HG03457 (cell line): Measurements from ENCODE around the gene FER.
"Not testable (repeated sequence)": the region's sequence is repeated elsewhere in the genome, so short reads cannot be mapped to it uniquely, and the experiment has no call there.

Experiments
- ATAC-seq: cut with Tn5 transposase; IDR thresholded peaks from one replicate; pipeline ENCODE4 v1.9.1; 2021; ENCODE audit warnings: moderate number of reproducible peaks; ENCODE audit not compliant: unreplicated experiment

FER gene

DNA sequence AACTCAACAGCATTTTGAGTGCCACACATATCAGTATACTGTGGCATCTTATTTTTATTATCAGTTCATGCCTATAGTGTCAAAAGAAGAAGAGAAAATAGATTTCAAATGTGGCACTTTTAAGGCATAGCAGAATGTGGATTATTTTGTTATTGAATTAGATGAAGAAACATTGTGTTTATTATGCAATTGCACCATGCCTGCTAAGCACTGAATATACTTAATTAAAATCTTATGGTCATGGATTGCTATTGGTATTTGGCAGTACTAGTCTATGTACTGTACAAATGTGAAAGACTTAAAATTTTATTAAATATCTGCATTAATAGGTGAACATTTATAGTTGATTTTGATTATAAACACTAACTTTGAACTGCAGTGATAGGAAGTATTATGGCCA lies 128.8 kb downstream of the FER start:
- no peak for ATAC-seq

DNA sequence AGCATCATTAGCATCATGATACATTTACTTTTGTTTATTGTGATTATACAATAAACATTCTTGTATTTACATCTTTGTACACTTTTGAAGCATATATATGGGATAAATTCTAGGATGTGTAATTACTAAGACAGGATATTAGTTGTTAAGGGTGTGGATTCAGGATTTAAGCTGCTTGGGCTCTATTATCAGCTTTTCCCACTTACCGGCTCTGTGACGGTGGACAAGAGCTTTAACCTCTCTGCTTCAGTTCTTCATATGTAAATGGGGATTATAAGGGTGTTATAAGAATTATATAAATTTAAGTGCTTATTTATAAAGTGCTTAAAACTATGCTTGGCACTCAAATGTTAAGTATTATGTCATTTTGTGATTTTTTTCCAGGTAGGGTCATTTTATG lies 131.1 kb downstream of the FER start:
- no peak for ATAC-seq

DNA sequence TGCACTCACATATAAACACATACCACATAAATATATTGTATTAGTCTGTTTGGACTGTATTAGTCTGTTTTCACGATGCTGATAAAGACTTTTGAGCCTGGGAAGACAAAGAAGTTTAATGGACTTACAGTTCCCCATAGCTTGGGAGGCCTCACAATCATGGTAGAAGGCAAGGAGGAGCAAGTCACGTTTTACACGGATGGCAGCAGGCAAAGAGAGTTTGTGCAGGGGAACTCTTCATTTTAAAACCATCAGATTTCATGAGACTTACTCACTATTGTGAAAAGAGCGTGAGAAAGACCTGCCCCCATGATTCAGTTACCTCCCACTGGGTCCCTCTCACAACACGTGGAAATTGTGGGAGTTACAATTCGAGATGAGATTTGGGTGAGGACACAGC lies 133.4 kb downstream of the FER start:
- ATAC-seq: no peak

DNA sequence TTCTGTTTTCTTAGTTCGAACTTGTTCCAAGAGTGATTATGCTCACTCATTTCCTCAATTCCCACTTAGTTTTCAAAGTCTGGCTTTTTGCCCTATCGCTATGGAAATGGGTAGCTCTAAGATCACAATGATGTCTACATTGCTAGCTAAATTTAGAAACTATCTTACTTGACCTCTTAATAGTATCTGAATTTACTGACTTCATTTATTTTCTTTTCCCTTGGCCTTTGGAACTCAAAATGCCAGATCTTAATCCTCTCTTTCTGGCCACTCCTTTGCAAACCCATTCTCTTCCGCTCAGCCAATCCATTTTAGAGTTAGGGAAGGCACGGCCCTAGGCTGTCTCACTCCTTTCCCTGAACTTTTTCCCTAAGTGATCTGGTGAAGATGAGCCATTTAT lies 137.0 kb downstream of the FER start:
- no peak for ATAC-seq

DNA sequence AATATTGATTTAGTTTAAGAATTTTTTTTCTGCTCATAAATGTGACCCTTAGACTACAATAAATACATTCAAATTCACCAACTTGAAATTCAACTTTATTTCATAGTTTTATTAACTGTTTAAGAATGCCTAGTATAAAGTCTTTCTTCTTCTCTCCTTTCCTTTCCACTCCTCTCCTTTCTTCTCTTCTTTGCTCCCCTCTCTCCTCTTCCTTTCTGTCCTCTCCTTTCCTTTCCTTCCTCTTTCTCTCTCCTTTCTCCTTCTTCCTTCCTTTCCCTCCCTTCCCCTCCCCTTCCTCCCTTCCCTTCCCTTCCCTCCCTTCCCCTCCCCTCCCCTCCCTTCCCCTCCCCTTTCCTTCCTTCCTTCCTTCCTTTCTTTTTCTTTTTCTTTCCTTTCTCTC lies 150.6 kb downstream of the FER start:
- ATAC-seq: no peak

DNA sequence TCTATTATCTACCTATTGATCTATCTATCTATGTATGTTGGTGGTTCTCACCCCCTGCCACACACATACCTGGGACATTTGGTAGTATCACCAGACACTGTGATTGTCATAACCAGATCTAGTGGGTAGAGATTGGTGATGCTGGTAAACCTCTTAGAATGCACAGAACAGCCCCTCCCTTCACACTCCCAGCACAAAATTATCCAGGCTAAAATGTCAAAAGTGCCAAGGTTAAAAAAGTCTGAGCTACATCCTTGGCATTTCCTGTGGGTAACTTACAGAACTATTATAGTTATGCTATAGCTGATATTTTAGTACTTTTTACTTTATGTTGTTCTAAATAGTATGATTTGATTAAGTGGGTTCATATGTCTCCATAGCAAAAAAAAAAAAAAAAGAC lies 151.0 kb downstream of the FER start:
- no peak for ATAC-seq

DNA sequence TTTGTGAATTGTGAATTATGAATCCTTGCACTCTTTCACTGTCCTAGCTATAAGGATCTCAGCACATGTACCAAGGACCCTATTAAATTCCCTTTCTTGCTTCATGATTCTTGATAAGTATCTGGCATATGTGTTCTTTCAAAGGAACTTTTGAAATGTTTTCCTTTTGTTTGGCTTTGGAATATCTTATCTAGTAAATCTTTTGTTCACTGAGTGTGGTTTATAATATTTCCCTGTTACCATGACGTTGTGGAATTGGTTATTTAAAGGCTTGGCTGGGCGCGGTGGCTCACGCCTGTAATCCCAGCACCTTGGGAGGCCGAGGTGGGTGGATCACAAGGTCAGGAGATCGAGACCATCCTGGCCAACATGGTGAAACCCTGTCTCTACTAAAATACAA lies 151.5 kb downstream of the FER start:
- not testable (repeated sequence) for ATAC-seq

DNA sequence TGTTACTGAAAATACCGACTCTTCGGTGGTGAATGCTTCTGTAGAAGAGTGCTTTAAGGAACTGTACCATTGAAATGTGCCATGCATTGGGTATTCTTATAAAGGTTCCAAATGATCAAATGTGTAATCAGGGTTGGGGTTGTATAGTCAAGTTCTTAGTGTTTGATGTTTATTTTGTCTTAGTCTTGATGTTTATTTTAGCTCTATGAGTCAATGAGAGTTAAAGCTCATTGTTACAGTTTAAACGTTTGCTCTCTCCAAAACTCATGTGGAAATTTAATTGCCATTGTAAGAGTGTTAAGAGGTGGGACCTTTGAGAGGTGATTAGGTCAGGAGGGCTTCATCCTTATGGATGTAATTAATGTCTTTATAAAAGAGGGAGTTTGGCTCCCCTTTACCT lies 153.0 kb downstream of the FER start:
- no peak for ATAC-seq

DNA sequence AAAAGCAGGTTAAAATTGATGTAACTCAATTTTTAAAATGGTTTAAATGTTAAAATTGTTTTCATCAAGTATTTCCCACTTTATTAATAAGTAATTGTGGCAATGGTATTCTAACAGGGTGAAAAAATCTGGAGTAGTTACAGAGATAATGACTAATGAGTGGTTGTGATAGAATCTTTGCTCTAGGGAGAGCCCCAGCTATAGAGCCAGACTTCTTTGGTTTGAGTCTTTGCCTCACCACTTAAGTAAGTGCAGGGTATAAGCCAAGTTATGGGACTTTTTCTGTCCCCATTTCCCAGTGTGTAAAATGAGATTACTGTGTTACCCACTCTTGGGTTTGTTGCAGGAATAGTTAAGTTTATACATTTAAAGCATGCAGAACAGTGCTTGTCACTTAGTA lies 158.1 kb downstream of the FER start:
- ATAC-seq: no peak

DNA sequence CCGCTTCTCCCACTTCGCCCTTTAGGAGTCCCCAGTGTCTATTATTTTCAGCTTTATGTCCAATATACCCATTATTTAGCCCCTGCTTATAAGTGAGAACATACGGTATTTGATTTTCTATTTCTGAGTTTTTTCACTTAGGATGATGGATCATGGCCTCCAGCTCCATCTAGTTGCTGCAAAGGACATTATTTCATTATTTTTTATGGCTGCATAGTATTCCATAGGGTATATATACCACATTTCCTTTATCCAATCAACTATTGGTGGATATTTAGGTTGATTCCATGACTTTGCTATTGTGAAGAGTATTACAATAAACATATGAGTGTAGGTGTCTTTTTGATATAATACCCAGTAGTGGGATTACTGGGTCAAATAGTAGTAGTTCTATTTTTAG lies 162.9 kb downstream of the FER start:
- no peak for ATAC-seq

DNA sequence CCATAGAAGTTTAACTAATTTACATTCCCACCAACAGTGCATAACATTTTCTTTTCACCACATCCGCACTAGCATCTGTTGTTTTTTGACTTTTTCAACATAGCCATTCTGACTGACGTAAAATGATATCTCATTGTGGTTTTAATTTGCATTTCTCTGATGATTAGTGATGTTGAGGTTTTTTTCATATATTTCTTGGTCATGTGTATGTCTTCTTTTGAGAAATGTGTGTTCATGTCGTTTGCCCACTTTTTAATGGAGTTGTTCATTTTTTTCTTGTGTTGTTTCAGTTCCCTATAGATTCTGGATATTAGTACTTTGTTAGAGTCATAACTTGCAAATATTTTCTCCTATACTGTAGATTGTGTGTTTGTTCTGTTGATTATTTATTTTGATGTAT lies 163.4 kb downstream of the FER start:
- ATAC-seq: peak; percentile 56

DNA sequence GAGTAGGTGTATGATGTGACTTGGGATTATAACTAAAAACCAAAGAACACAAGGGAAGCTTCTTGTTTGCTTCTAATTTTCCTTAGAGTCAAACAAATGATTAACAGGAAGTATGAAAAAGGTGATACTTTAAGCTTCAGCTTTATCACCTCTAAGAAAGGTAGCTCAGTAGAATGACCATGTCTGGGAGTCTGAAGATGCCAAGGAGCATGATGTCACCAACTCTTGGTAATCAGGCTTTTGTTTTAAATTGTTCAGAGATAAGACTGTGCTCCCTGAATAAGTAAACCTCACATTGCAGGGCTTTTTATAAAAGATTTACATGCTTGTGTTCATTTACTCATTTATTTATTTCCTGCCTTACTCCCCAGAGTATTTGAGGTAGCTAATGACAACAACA lies 169.9 kb downstream of the FER start:
- no peak for ATAC-seq

DNA sequence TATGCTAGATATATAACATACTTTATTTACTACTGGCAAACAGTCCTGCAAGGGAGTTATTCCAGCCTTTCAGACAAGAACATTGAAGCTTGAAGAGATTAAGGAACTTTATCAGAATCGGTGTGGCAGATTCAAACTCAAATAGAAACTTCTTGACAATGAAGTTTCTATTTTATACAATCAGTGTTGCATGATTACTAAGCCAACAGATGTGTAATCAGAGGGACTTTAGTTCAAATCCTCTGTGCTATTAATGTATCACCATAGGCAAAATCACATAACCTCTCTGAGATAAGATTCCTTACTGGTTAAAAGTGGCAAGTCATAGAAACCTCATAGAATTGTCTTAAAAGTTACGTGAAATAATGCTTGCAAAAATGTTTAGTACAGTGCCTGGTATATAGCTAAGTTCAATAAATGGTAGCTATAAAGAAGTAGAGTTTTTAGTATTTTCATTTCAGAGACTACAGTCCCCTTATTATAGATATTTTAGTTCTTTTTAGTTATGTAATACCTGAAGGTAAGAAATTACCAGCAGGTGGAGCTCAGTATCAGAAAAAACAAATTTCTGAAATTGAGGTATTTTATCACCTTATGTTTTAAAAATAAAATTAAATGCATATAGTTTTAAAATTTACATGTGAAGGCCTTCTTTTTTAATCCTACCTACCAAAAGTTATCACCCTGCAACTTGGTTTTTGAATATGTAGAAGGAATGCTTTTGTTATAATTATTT lies 172.1 kb downstream of the FER start:
- no peak for ATAC-seq

DNA sequence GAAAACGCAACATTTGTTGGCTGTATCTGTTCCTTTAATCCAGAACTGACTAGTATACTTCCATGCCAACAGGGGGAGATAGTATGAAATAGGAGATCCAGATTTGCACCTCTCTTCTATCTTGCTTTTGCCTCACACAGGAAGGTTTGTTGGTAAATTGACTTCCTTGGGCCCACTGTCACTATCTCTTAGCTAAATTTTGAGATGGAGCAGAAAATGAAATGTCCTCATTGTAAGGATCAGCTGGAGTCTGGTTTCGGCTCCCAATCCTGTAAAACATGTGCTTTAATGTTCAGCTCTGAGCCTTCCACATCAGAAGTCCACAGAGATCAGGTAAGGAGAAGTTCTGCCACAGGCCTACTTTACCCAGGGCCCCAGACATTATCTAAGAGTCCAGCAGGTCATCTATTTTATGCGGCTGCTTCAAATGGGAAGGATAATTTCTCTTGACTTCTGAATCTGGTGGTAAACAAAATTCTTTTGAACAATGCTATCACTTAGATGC lies 176.8 kb downstream of the FER start:
- no peak for ATAC-seq

DNA sequence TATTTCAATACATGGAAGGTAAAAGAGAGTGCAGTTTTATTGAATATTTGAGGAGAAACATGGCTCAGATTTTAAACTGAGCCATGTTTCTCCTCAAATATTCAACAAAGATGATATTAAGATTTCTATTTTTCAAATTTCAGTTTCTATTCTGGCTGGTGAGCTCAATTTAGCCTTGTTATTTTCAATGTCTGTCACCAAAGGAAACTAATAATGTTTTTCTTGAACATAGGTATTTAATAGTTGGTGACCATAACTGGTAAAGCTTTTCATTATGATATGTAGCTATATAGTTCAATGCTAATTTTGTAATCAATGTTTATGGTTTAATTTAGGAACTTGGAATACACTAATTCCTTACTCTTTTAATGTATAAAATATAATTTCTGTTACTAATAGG lies 177.4 kb downstream of the FER start:
- no peak for ATAC-seq

DNA sequence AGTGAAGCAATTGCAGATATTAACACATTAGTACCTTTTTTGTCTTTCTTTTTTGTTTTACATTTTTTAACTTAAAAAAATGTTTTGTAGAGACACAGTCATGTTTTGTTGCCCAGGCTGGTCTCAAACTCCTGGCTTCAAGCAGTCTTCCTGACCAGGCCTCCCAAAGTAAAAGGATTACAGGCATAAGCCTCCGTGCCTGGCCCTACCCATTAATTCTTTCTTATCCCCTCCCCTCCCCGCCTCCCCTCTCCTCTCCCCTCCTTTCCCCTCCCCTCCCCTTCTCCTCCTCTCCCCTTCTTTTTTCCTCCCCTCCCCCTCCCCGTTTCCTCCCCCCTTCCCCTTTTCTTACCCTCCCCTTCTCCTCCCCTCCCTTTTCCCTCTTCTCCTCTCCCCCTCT lies 182.4 kb downstream of the FER start:
- no peak for ATAC-seq

DNA sequence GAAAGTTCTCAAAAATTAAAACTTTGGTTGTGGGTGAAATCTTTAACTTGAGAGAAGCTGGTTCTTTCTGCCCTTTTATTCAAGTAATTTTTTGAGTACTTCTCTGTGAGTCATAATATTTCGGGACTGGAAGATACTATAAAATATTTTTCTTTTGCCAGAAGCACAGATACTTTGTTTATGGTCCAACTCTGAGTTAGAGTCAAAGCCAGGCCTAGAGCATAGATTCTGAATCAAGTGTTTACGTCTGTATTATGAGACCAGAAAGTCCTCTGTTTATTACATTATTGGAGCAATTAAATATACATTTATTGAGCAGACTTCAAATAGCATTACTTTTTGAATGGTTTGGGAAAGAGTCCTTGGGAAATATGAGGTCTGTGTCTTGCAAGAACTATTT lies 187.9 kb downstream of the FER start:
- no peak for ATAC-seq

DNA sequence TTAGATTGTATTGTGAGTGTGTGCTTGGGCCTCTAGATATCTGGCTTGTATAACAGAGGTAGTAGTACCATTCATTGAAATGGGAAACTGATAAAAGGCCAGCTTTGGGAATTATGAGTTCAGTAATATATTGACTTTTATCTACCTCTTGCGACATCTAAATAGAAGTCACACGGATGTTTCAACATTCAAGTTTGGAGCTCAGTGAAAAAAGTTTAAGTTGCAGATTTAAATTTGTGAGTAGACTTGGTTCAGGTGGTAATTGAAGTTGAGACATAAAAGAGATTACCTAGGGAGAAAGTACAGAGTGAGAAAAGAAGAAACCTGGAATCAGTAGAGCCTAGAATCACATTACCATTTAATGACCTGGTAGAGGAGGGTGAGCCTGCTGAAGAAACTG lies 189.5 kb downstream of the FER start:
- ATAC-seq: no peak

DNA sequence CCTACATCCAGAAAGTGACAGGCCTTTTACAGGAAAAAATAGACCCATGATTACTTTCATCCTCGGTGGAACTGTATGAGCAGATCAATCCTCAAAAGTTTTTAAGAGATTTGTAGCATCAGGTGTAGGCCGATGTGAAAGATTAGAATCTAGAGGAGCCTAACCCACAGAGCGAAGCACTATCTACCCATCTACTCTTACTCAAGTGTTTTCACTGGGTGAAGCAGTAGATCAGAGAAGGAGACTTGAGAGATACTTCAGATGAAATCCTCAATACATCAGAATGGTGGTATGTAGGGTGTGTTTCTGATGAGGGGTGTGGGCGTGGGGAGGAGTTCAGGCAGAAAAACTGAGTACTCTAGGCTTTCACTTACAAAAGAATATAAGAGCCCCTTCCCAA lies 192.8 kb downstream of the FER start:
- no peak for ATAC-seq

DNA sequence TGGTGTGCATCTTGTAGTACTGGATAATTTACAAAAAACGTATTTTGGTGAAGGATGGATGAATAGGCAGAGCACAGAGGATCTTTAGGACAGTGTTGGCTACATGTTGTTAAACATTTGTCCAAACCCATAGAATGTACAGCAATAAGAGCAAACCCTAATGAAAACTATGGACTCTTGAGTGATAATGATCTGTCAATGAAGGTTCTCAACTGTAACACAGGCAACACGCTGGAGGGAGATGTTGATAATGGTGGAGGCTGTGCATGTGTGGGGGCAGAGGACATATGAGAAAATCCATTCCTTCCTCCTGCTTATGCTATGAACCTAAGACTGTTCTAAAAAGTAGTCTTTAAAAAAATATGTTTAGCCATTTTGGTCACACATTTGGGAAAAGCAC lies 194.0 kb downstream of the FER start:
- ATAC-seq: no peak

DNA sequence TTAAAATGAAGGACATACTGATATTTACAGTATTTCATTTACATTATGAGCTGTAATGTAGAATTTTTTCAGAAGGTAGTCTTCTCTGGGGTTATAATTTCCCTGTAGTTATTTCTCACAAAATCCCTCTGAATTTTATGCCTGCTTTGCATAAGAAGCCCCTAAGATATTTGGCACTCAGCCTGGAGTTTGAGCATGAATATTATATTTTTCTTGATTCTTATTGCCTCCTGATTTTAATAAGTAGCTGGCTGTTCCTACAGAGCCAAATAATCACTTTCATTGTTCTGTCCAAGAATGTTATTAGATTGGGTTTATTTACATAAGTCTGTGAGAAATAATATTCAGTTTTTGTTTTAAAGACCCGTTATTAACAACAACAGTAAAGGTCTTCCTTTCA lies 195.0 kb downstream of the FER start:
- ATAC-seq: no peak

DNA sequence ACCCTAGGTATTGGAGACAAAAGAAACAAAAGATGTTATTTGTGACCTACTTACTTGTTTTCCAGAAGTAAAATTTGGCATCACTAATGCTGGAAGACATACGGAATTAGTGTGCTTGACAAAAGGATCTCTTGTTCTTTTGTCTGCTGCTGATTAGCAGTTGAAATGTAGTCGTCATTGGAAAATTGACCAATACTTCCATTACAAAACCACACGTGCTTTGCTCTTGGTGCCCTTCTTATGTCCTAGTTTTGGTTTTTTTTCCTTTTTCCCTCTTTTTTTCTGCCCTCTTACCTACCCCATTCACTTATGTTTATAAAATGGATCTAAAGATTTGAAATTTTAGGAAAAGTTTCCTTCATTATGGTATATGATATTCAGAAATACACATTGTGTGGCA lies 197.4 kb downstream of the FER start:
- ATAC-seq: no peak

DNA sequence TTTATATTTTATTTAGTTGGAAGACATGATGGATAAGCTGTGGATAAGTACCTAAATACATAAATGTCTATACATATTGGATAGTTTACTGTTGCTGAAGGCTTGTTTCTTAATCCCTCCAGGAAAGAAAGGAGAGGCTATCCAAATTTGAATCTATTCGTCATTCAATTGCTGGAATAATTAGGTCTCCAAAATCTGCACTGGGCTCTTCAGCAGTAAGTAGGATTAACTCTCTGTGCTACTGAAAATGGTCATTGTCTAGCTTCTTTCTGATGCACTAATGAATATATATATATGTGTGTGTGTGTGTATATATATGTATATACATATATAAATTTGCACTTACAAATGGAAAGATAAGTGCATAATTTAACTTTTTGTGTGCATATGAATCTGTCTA lies 198.3 kb downstream of the FER start:
- ATAC-seq: no peak
